OCI-LY3 (cell line): Measurements from ENCODE around the gene NPPC.

Source experiments
- EZH2phosphoT487 ChIP-seq: fragments of 200-600 bp; shearing (Covaris generic); IDR thresholded peaks from 2 replicates; pipeline ENCODE4 v1.6.1; 2018; ENCODE audit warnings: antibody characterized with exemption, mixed run types, low read depth
- TF ChIP-seq, protein P1 (sequence below): fragments of 200-600, 300-600 bp; sonication (generic); IDR thresholded peaks from 2 replicates; pipeline ENCODE4 v1.5.1; 2014; ENCODE audit warnings: antibody characterized with exemption, low read length, low read depth

DNA sequence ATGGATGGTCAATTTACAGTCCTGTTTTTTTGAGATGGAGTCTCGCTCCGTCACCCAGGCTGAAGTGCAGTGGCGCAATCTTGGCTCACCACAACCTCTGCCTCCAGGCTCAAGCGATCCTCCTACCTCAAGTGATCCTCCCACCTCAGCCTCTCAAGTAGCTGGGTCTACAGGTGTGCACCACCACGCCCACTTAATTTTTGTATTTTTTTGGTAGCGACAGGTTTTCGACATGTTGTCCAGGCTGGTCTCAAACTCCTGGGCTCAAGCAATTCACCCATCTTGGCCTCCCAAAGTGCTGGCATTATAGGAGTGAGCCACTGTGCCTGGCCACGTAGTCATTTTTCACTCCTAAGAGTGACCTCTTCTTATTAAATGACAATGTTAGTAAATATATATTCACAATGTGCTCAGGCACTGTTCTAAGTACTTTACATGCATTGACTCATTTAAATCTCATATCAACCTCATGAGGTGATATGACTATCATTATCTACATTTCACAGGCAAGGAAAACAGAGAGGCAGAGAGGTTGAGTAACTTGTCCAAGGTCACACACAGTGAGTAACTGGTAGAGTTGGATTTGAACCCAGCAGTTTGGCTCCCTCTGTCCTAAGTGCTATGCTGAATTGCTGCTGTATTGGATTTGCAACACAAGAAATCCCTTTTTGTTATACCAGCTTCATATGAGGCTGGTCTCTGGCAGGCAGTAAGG, 29.7 kb upstream of the NPPC start:
- TF ChIP-seq, protein P1, sequence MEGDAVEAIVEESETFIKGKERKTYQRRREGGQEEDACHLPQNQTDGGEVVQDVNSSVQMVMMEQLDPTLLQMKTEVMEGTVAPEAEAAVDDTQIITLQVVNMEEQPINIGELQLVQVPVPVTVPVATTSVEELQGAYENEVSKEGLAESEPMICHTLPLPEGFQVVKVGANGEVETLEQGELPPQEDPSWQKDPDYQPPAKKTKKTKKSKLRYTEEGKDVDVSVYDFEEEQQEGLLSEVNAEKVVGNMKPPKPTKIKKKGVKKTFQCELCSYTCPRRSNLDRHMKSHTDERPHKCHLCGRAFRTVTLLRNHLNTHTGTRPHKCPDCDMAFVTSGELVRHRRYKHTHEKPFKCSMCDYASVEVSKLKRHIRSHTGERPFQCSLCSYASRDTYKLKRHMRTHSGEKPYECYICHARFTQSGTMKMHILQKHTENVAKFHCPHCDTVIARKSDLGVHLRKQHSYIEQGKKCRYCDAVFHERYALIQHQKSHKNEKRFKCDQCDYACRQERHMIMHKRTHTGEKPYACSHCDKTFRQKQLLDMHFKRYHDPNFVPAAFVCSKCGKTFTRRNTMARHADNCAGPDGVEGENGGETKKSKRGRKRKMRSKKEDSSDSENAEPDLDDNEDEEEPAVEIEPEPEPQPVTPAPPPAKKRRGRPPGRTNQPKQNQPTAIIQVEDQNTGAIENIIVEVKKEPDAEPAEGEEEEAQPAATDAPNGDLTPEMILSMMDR = no peak
- no peak for TF ChIP-seq EZH2phosphoT487
